IPS-18a (cell line): Measurements from ENCODE around the gene PLEKHD1.

ENCODE experiments used
- H3K27ac ChIP-seq: one replicate; pipeline ENCODE4 v1.5.1; 2013; ENCODE audit warnings: low read length
- H3K27me3 ChIP-seq: one replicate; pipeline ENCODE4 v1.6.1; 2013; ENCODE audit warnings: mild to moderate bottlenecking, low read length; ENCODE audit not compliant: control insufficient read depth, insufficient read depth
- H3K36me3 ChIP-seq: one replicate; pipeline ENCODE4 v1.6.1; 2013; ENCODE audit warnings: low read depth, low read length; ENCODE audit not compliant: control insufficient read depth
- H3K4me1 ChIP-seq: one replicate; pipeline ENCODE4 v1.6.1; 2013; ENCODE audit warnings: low read depth, low read length; ENCODE audit not compliant: control insufficient read depth
- H3K4me3 ChIP-seq: one replicate; pipeline ENCODE4 v1.5.1; 2013; ENCODE audit warnings: low read length
- H3K9ac ChIP-seq: one replicate; pipeline ENCODE4 v1.6.1; 2013; ENCODE audit warnings: mild to moderate bottlenecking, low read length, moderate library complexity
- H3K9me3 ChIP-seq: one replicate; pipeline ENCODE4 v1.6.1; 2013; ENCODE audit warnings: low read depth, low read length; ENCODE audit not compliant: control insufficient read depth

Gene PLEKHD1

GRCh38 chr14:69525896-69526295 lies 41.4 kb downstream of the PLEKHD1 start:
- no peaks in the 10 kb centered on the region for H3K4me1 ChIP-seq
- no peaks in the 10 kb centered on the region for H3K36me3 ChIP-seq
- no peak overlapping the region for H3K27ac ChIP-seq
- no peaks in the 10 kb centered on the region for H3K9me3 ChIP-seq
- no peaks in the 10 kb centered on the region for H3K27me3 ChIP-seq
- no peak overlapping the region for H3K9ac ChIP-seq
- no peak overlapping the region for H3K4me3 ChIP-seq

DNA sequence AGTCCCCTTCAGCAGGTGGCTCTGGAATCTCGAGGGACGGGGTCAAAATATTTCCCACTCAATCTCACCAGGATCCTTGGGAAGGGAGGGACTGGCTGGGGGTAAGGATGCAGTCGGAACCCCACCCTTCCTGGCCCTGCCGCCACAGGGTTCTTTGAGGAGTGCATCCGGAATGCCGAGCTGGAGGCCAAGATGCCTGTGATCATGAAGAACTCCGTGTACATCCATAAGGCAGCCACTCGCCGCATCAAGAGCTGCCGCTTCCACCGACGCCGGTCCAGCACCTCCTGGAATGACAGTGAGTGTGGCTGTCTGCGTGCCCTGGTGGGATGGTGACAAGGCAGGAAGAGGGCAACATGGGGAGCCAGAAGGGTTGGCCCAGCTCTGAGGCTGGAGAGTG lies 43.1 kb downstream of the PLEKHD1 start:
- Histone ChIP-seq H3K27ac (no peak overlapping the region), H3K4me1 (no peaks in the 10 kb centered on the region)

DNA sequence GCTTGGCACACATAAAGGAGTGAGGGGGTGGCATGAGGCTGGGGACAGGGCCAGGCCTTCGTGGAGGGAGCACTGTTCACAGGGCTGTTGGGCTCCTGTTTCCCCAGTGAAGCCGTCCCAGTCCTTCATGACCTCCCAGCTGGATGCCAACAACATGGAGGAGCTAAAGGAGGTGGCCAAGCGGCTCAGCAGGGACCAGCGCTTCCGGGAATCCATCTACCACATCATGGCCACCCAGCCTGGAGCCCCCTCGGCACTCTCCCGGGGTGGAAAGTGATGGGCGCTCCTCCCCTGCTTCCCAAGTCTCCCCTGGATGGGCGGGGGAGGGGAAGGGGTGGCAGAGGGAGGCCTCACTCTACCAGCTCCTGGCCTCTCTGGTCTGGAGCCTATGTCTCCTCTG lies 43.6 kb downstream of the PLEKHD1 start:
- H3K27ac ChIP-seq: no peak overlapping the region
- no peaks in the 10 kb centered on the region for H3K9me3 ChIP-seq
- no peaks in the 10 kb centered on the region for H3K4me1 ChIP-seq
- H3K27me3 ChIP-seq: no peaks in the 10 kb centered on the region
- H3K36me3 ChIP-seq: no peaks in the 10 kb centered on the region
- no peak overlapping the region for H3K9ac ChIP-seq
- no peak overlapping the region for H3K4me3 ChIP-seq

More for the DNA sequence above, 43.1 kb downstream of the PLEKHD1 start:
- Histone ChIP-seq H3K27me3 (no peaks in the 10 kb centered on the region), H3K4me3 (no peak overlapping the region), H3K9ac (no peak overlapping the region), H3K9me3 (no peaks in the 10 kb centered on the region), H3K36me3 (no peaks in the 10 kb centered on the region)

DNA sequence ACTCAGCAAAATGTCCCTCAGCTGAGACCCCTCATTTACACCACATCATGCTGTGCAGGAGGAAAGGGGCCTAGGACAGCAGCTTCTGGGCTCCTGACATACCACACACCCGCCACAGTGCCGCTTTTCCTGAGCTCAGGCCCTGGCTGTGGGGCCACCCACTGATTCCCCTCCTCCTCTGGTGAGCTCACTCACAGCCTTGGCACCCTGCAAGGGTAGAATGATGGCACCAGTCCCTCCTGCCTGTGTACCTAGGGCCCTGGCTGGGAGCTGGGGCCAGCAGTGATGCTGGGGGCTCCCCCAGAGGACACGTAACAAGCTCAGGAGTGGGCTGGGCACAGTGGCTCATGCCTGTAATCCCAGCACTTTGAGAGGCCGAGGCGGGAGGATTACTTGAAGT lies 44.4 kb downstream of the PLEKHD1 start:
- no peak overlapping the region for H3K9ac ChIP-seq
- H3K27me3 ChIP-seq: no peaks in the 10 kb centered on the region

GRCh38 chr14:69529563-69529962 lies 45.0 kb downstream of the PLEKHD1 start:
- Histone ChIP-seq H3K9me3 (no peaks in the 10 kb centered on the region), H3K27me3 (no peaks in the 10 kb centered on the region), H3K4me3 (no peak overlapping the region), H3K36me3 (no peaks in the 10 kb centered on the region), H3K9ac (no peak overlapping the region), H3K27ac (no peak overlapping the region), H3K4me1 (no peaks in the 10 kb centered on the region)

More for the DNA sequence above, 44.4 kb downstream of the PLEKHD1 start:
- no peaks in the 10 kb centered on the region for H3K9me3 ChIP-seq
- H3K4me1 ChIP-seq: no peaks in the 10 kb centered on the region
- H3K27ac ChIP-seq: no peak overlapping the region
- no peaks in the 10 kb centered on the region for H3K36me3 ChIP-seq
- no peak overlapping the region for H3K4me3 ChIP-seq

GRCh38 chr14:69530095-69530494 lies 45.6 kb downstream of the PLEKHD1 start:
- H3K9ac ChIP-seq: no peak overlapping the region
- no peaks in the 10 kb centered on the region for H3K4me1 ChIP-seq
- no peaks in the 10 kb centered on the region for H3K36me3 ChIP-seq
- no peaks in the 10 kb centered on the region for H3K27me3 ChIP-seq
- no peak overlapping the region for H3K27ac ChIP-seq
- no peak overlapping the region for H3K4me3 ChIP-seq
- H3K9me3 ChIP-seq: no peaks in the 10 kb centered on the region

- no peaks in the 10 kb centered on the region for H3K27me3 ChIP-seq
- H3K36me3 ChIP-seq: no peaks in the 10 kb centered on the region
- no peak overlapping the region for H3K27ac ChIP-seq
- no peak overlapping the region for H3K9ac ChIP-seq
- H3K9me3 ChIP-seq: no peaks in the 10 kb centered on the region
- H3K4me1 ChIP-seq: no peaks in the 10 kb centered on the region
- H3K4me3 ChIP-seq: no peak overlapping the region
Measured at GRCh38 chr14:69531135-69531534, 46.6 kb downstream of the PLEKHD1 start.

- Histone ChIP-seq H3K9me3 (no peaks in the 10 kb centered on the region), H3K4me3 (no peak overlapping the region), H3K36me3 (no peaks in the 10 kb centered on the region), H3K27me3 (no peaks in the 10 kb centered on the region), H3K4me1 (no peaks in the 10 kb centered on the region), H3K27ac (no peak overlapping the region), H3K9ac (no peak overlapping the region)
Measured at GRCh38 chr14:69532561-69533340, 48.2 kb downstream of the PLEKHD1 start.

- Histone ChIP-seq H3K9ac (no peak overlapping the region), H3K9me3 (no peaks in the 10 kb centered on the region), H3K27me3 (no peaks in the 10 kb centered on the region), H3K27ac (no peak overlapping the region), H3K36me3 (no peaks in the 10 kb centered on the region), H3K4me3 (no peak overlapping the region), H3K4me1 (no peaks in the 10 kb centered on the region)
Measured at GRCh38 chr14:69535230-69535848, 50.8 kb downstream of the PLEKHD1 start.

GRCh38 chr14:69536971-69537370 lies 52.4 kb downstream of the PLEKHD1 start:
- H3K4me1 ChIP-seq: no peaks in the 10 kb centered on the region
- no peaks in the 10 kb centered on the region for H3K36me3 ChIP-seq
- no peak overlapping the region for H3K27ac ChIP-seq
- no peaks in the 10 kb centered on the region for H3K9me3 ChIP-seq
- H3K27me3 ChIP-seq: no peaks in the 10 kb centered on the region
- no peak overlapping the region for H3K9ac ChIP-seq
- no peak overlapping the region for H3K4me3 ChIP-seq

DNA sequence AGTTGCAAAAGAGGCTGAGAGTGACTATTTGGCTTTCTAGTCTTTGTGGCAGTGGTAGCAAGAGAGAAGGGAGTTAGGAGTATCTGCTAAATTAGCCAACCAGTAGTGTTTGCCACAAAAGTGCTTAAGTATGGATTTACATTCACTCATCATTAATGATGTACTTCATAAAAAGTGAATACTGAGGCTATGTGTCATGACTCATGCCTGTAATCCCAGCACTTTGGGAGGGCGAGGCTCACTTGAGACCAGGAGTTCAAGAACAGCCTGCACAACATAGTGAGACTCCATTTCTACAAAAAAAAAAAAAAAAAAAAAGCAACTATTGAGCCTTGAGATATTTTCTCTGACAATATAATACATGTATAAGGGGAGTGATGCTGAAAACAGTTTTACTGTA lies 53.4 kb downstream of the PLEKHD1 start:
- no peaks in the 10 kb centered on the region for H3K27me3 ChIP-seq
- H3K4me3 ChIP-seq: no peak overlapping the region
- H3K9ac ChIP-seq: no peak overlapping the region
- H3K4me1 ChIP-seq: no peaks in the 10 kb centered on the region
- H3K36me3 ChIP-seq: no peaks in the 10 kb centered on the region
- no peaks in the 10 kb centered on the region for H3K9me3 ChIP-seq
- H3K27ac ChIP-seq: no peak overlapping the region

- no peaks in the 10 kb centered on the region for H3K9me3 ChIP-seq
- no peak overlapping the region for H3K4me3 ChIP-seq
- H3K27ac ChIP-seq: no peak overlapping the region
- no peaks in the 10 kb centered on the region for H3K36me3 ChIP-seq
- H3K4me1 ChIP-seq: no peaks in the 10 kb centered on the region
- no peaks in the 10 kb centered on the region for H3K27me3 ChIP-seq
- H3K9ac ChIP-seq: no peak overlapping the region
Measured at GRCh38 chr14:69538766-69539165, 54.2 kb downstream of the PLEKHD1 start.
